Mononuclear cell (primary cell): ENCODE measurements around the gene C19orf25. TPM values are rescaled to one million over a fixed set of nuclear protein-coding genes. Genes with fewer than 3 reads are reported as not detected.
A peak's percentile ranks its signal among the peaks of the same experiment; 100 is the strongest.
"Not testable (repeated sequence)": the region's sequence is repeated elsewhere in the genome, so short reads cannot be mapped to it uniquely, and the experiment has no call there.

Experiments
- H3K27me3 ChIP-seq: 2 replicates; pipeline ENCODE4 v1.6.0; 2011; ENCODE audit warnings: low read length, control low read depth; ENCODE audit not compliant: insufficient read depth
- H3K4me1 ChIP-seq: 2 replicates; pipeline ENCODE4 v1.5.1; 2011; ENCODE audit warnings: mild to moderate bottlenecking, low read length, control low read depth; ENCODE audit not compliant: insufficient read depth
- H3K4me3 ChIP-seq: 2 replicates; pipeline ENCODE4 v1.5.1; 2011; ENCODE audit warnings: mild to moderate bottlenecking, low read length, moderate library complexity
- H3K9me3 ChIP-seq: 2 replicates; pipeline ENCODE4 v1.5.1; 2011; ENCODE audit warnings: low read depth, mild to moderate bottlenecking, control low read depth, low read length
- total RNA-seq: library from RNA; depleted of rRNA; stranded (reverse); fragments of >200 nt; gene quantifications from one replicate; pipeline ENCODE4 v1.2.3, GENCODE V29; 2012

The C19orf25 gene
- total RNA-seq: 11.4 TPM

DNA sequence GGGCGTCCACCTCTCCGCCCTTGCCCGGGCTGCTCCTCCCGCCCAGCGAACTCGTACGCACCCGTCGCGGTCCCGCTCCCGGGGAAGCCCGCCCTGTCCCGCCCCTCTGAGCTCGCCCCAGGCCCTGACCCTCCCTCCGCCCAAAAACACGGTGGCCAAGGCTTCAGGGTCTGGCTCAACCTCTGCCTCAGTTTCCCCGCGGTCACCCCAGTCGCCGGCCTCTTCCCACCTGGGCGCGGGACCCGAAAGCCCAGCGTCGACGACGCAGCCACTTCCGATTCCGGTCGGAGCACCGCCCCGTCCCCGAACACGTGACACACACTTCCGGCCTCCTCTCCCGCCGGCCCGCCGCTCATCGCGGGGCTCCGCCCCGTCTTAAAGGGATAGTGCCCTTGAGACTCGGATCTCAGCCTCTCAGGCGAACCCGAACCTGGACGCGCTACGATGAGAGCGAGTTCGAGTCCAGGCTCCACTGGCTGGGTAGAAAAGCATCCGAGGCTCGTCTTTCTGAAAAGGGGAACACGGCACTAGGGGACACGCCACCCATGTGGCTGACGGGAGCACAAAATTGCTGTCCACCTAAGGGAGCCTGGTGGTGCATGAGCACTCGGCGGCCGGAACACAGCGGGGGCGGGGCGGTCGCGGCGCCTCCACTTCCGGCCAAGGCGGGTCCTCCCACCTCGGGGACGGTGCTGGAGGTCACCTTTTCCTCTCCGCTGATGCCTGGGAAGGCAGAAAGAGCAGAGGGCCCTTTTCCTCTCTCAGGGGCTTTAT is at the start of gene C19orf25:
TSS of gene C19orf25 (minus strand) at position 282 of the 774 bp plus-strand sequence. CDS start 312 bp downstream, outside the sequence.
- Histone ChIP-seq H3K27me3 (no peaks in the 10 kb centered on the region), H3K9me3 (no peaks in the 10 kb centered on the region), H3K4me1 (peaks cover 17% of the 10 kb centered on the region), H3K4me3 (peak within 1 kb of the TSS; percentile 66)

DNA sequence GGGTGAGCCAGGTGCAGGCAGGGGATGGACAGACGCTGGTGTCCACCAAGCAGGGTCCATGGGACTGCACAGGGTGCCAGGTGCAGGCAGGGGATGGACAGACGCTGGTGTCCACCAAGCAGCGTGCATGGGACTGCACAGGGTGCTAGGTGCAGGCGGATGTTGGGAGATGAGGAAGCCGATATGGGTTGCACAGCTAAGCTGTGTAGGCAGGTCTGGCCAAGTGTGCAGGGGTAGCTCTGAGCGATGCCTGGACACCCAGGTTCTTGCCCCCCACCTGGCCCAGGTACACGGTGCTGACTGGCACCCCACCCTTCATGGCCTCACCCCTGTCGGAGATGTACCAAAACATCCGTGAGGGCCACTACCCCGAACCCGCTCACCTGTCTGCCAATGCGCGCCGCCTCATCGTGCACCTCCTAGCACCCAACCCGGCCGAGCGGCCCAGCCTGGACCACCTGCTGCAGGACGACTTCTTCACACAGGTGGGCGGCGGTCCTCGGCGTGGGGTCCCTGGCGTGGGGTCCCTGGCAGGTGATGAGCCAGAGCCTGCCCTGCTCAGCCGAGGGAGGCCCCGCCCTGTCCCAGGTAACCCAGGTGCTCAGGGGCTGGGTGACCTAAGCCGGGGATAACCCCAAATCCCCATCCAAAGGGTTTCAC is 48.8 kb upstream of the C19orf25 start:
- H3K4me3 ChIP-seq: no peak overlapping the region
- H3K27me3 ChIP-seq: peaks cover 18% of the 10 kb centered on the region
- H3K4me1 ChIP-seq: no peaks in the 10 kb centered on the region
- H3K9me3 ChIP-seq: no peaks in the 10 kb centered on the region

DNA sequence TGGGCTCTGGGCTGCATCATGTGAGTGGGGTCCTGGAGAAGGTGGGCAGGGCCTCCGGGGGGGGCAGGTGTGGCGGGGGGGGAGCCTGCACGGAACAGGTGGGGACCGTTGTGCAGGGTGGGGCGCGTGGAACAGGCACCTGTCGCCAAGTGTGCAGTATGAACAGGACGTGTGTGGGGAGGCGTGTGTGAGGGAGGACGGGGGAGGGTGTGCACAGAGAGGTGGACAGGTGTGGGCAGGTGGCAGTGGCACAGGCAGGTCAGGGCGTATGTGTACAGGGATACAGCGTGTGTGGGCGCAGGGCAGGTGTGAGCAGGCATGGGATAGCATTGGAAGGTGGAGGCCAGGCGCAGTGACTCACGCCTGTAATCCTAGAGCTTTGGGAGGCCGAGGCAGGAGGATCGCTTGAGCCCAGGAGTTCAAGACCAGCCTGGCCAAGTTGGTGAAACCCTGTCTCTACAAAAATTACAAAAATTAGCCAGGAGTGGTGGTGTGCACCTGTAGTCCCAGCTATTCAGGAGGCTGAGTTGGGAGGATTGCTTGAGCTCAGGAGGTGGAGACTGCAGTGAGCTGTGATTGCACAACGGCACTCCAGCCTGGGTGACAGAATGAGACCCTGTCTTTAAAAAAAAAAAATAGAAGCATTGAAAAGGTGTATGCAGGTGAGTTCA is 48.1 kb upstream of the C19orf25 start:
- Histone ChIP-seq H3K9me3 (no peaks in the 10 kb centered on the region), H3K4me1 (no peaks in the 10 kb centered on the region), H3K27me3 (peaks cover 19% of the 10 kb centered on the region), H3K4me3 (no peak overlapping the region)

DNA sequence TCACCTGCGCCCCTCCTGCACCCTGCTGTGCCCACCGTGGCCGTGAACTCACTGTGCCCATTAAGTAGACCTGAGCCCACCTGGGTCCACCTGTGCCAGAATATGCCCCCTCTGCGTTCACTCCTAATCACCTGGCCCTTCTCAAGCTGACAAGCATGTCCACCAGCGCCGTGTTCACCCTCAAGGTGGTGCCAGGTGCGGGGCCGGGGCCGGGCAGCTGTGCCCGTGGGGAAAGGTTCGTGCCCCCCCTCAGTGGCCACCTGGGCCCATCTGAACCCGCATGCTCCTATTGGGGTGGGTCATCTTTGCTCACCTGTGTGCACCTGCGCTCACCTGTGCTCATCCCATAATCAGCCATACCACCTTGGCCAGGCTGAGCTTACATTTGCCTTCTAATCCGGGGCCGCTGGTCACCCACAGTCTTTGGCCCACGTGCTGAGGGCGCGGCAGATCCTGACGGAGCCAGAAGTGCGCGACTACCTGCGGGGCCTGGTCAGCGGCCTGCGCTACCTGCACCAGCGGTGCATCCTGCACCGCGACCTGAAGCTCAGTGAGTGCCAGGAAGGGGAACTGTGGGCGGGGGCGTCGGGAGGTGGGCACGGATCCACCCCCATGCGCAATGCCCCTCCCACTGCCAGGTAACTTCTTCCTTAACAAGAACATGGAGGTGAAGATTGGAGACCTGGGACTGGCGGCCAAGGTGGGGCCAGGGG is 47.2 kb upstream of the C19orf25 start:
- H3K4me3 ChIP-seq: no peak overlapping the region
- peaks cover 19% of the 10 kb centered on the region for H3K27me3 ChIP-seq
- no peaks in the 10 kb centered on the region for H3K4me1 ChIP-seq
- H3K9me3 ChIP-seq: no peaks in the 10 kb centered on the region

DNA sequence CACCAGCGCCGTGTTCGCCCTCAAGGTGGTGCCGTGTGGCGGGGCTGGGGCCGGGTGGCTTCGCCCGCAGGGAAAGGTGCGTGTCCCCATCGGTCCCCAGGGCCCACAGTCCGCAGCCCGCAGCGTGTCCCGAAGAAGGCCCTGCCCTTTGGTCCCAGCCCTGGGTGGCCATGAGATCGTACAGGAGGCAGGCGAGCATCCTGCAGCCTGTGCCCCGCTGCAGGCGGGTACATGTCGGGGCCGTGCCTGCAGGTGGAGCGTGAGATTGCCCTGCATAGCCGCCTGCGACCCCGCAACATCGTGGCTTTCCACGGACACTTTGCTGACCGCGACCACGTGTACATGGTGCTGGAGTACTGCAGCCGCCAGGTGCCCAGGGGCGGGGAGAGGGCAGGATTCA is 46.3 kb upstream of the C19orf25 start:
- no peaks in the 10 kb centered on the region for H3K9me3 ChIP-seq
- no peak overlapping the region for H3K4me3 ChIP-seq
- H3K27me3 ChIP-seq: peaks cover 19% of the 10 kb centered on the region
- no peaks in the 10 kb centered on the region for H3K4me1 ChIP-seq

DNA sequence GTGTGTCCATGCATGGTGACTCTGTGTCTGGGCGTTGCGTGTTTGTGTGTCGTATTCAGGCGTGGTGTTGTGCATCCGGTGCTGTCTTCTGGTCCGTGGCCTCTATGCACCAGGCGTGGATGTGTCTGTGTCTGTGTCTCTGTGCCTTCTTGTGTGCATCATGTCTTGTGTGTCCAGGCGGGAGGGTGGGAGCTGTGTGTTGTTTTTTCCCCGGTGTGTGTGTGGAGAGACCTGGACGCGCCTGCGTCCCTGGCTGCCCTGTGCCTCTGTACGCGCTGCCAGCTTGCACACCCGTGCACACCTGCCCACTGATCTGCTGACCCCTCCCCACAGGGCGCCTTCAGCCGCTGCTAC is 45.9 kb upstream of the C19orf25 start:
- peaks cover 19% of the 10 kb centered on the region for H3K27me3 ChIP-seq

DNA sequence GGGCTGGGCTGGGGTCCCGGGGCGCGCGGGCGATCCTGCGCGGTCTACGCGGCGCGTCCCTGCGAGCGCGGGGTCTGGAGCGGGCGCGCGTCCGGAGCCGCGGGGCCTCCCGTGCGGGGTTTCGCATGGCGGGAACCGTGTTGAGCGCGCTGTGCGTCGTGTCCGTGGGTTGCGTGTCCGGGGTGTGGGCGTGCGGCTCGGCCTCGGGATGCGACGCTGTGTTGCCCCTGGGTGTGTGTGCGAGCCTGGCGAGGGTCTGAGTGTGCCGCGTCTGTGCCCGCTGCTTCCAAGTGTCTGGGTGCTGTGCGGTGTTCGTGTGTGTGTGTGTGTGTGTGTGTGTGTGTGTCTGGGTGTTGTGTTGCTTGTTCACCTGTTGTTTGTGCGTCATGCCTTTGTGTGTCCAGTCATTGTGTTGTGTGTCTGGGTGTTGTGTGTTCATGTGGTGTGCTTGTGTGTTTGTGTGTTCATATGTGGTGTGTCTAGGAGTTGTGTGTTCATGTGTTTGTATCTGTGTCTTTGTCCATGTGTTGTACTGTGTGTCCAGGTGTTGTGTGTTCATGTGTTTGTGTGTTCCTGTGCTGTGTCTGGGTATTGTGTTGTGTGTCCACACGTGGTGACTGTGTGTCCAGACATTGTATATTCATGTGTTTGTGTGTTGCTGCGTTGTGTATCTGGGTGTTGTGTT is 45.4 kb upstream of the C19orf25 start:
- H3K4me1 ChIP-seq: no peaks in the 10 kb centered on the region
- no peak overlapping the region for H3K4me3 ChIP-seq
- peaks cover 19% of the 10 kb centered on the region for H3K27me3 ChIP-seq

More for the DNA sequence above, 45.9 kb upstream of the C19orf25 start:
- Histone ChIP-seq H3K4me3 (no peak overlapping the region), H3K4me1 (no peaks in the 10 kb centered on the region), H3K9me3 (no peaks in the 10 kb centered on the region)

DNA sequence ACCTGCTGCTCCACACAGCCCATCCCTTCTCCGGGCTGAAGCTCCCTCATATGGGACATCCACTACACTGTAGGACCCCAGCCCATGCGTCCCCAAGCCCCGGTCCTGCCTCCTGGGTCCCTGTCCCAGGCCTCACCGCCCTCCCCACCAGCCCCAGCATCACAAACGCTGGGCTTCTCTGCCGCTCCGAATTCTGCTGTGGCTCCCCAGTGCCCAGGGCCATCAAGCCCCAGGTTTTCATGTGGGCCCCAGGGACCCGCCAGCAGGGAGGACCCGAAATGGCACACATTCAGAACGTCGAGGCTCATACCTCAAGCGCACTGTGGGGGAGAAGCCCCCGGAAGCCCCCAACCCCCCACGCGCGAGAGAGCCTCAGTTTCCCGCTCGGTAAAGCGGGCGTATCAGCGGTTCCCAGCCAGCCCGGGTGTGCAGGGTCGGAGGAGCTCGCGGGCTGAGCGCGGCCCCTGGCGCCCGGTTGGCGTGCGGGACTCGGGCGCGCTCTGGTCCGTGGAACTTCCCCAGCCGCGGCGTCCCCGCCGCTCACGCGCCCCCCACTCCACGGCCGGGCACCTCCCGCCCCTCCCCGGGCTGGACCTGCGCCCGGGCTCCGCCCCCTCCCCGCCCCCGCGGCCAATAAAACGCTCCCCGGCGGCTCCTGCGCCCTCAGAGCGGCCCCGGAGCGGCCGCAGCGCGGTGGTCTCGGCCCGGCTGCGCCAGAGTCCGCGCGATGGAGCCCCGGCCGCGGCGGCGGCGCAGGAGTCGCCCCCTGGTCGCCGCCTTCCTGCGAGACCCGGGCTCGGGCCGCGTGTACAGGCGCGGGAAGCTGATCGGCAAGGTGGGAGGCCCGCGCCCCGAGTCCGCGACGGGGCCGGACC is 44.6 kb upstream of the C19orf25 start, which contains the start of gene PLK5:
TSS of gene PLK5 (plus strand) at position 666 of the 875 bp plus-strand sequence. CDS start 2,920 bp downstream, outside the sequence.
- no peaks in the 10 kb centered on the region for H3K9me3 ChIP-seq
- peaks cover 19% of the 10 kb centered on the region for H3K27me3 ChIP-seq
- H3K4me1 ChIP-seq: no peaks in the 10 kb centered on the region
- H3K4me3 ChIP-seq: no peak within 1 kb of the TSS

More for the DNA sequence above, 45.4 kb upstream of the C19orf25 start:
- H3K9me3 ChIP-seq: no peaks in the 10 kb centered on the region

DNA sequence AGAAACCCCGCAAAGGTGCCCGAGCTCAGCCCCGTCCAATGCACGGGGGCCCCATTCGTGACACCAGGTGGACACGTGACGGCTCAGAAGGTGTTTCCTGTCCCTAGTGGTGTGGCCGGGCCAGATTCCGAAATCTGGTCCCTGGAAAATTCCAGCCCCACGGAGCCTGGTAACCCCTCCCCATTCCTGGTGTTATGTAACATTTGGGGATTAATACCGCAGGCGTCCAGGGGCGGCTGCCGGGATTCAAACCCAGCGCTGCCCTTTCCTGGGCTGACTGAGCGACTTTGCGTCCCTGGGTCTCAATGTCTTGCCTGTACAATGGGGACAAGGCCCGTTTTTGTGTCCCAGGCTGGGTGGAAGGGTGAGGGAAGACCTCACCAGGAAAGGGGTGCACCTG is 43.8 kb upstream of the C19orf25 start:
- H3K27me3 ChIP-seq: peaks cover 19% of the 10 kb centered on the region
- no peaks in the 10 kb centered on the region for H3K9me3 ChIP-seq
- H3K4me1 ChIP-seq: no peaks in the 10 kb centered on the region
- H3K4me3 ChIP-seq: no peak overlapping the region

DNA sequence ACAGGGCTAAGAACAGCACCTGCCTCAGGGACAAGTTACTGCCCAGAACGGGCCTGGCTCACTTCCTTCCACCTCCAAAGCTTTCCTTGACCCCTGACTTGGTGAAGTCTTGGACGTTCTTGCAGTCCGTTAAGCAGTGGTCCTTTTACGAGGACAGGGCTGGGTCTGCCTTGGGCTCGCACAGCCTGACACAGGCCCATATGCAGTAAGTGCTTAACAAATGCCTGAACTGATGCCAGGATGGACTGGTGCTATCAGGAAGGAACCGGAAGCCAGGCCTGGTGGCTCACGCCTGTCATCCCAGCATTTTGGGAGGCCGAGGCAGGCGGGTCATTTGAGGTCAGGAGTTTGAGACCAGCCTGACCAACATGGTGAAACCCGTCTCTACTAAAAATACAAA is 43.0 kb upstream of the C19orf25 start:
- Histone ChIP-seq H3K4me3 (no peak overlapping the region), H3K27me3 (peaks cover 19% of the 10 kb centered on the region), H3K9me3 (no peaks in the 10 kb centered on the region), H3K4me1 (no peaks in the 10 kb centered on the region)

DNA sequence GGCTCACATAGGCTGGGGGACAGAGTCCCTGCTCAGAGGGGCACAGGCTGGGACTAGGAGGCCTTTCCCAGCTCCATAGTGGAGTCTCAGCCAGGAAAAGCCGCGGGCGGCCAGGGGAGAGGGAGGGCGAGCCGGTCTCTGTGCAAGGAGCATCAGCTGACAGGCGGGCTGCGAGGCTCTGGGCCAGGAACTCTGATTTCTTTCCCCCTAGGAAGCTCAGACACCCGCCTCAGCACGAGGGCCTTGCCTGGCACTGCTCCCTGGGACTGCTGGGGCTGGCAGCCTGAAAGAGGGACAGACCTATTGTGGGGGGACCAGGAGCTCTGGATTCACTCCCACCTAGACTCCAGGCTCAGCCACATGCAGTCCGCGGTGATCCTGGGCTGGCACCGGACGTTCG is 42.6 kb upstream of the C19orf25 start:
- H3K4me3 ChIP-seq: no peak overlapping the region
- no peaks in the 10 kb centered on the region for H3K4me1 ChIP-seq
- no peaks in the 10 kb centered on the region for H3K9me3 ChIP-seq
- H3K27me3 ChIP-seq: peaks cover 19% of the 10 kb centered on the region

DNA sequence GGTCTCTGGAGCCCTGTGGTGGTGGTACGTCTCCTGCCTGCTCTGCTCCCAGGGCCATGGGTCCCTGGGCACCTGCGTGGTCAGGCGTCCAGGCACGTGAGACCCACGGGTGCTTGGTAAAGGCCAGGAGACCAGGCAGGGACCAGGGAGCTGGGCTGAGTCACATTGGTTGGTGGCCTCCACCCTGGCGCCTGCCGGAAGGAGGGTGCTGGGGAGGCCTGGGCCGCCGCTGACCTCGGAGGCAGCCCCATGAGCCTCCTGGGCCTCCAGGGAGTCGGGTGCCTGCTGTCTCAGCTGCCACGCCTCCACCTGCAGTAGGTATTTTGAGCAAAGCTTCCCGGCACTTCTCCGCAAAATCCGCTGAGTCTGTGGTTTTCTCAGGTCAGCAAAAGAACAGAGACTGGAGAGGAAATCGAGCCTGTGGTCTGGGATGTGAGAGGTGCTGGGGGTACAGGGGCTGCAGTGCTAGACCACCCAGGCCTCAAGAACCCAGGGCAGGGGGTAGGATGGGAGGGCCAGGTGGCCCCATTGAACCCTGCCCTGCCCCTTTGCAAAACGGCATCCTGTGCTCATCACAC is 41.3 kb upstream of the C19orf25 start:
- no peaks in the 10 kb centered on the region for H3K4me1 ChIP-seq
- no peak overlapping the region for H3K4me3 ChIP-seq
- peaks cover 19% of the 10 kb centered on the region for H3K27me3 ChIP-seq
- H3K9me3 ChIP-seq: no peaks in the 10 kb centered on the region

DNA sequence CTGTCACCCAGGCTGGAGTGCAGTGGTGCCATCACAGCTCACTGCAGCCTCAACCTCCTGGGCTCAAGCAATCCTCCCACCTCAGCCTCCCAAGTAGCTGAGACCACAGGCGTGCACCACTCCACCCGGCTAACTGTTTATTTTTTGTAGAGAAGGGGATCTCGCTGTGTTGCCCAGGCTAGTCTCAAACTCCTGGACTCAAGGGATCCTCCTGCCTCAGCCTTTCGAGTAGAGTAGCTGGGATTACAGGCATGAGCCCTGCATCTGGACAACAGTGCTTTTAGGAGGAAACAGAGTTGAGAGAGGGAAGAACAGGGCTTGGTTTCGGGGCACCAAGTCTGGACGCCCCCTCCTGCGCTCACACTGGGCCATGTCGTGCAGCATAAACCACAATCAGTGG is 40.8 kb upstream of the C19orf25 start:
- H3K27me3 ChIP-seq: peaks cover 17% of the 10 kb centered on the region
- H3K4me1 ChIP-seq, H3K4me3 ChIP-seq, H3K9me3 ChIP-seq: not testable (repeated sequence)
